WTC11 (cell line): ENCODE measurements around the gene MRPL47.

ENCODE experiments used
- SP1 ChIP-seq: sonication (generic); formaldehyde crosslinking; conservative IDR thresholded peaks from 2 replicates; pipeline ENCODE4 v1.8.1; 2022; ENCODE audit warnings: missing genetic modification reagents
- ZNF532 ChIP-seq: fragments of 250-450 bp; sonication (Bioruptor Pico); IDR thresholded peaks from 2 replicates; pipeline ENCODE4 v1.9.0; 2021; ENCODE audit warnings: mild to moderate bottlenecking, borderline replicate concordance
- ZSCAN18 ChIP-seq: fragments of 250-450 bp; sonication (Bioruptor Pico); IDR thresholded peaks from 2 replicates; pipeline ENCODE4 v2.1.2; 2022; ENCODE audit warnings: mild to moderate bottlenecking, moderate library complexity
- TF ChIP-seq, protein P1 (sequence below): sonication (generic); formaldehyde crosslinking; IDR thresholded peaks from 2 replicates; pipeline ENCODE4 v1.8.1; 2023; ENCODE audit warnings: mild to moderate bottlenecking, missing genetic modification reagents, moderate library complexity
- TF ChIP-seq, protein P2 (sequence below): fragments of 200-600 bp; IDR thresholded peaks from 2 replicates; pipeline ENCODE4 v1.8.0; 2022; ENCODE audit warnings: antibody characterized with exemption
- TF ChIP-seq, protein P3 (sequence below): sonication (generic); formaldehyde crosslinking; IDR thresholded peaks from 2 replicates; pipeline ENCODE4 v1.8.0; 2022; ENCODE audit warnings: mild to moderate bottlenecking, missing genetic modification reagents

- TF ChIP-seq, protein P1, sequence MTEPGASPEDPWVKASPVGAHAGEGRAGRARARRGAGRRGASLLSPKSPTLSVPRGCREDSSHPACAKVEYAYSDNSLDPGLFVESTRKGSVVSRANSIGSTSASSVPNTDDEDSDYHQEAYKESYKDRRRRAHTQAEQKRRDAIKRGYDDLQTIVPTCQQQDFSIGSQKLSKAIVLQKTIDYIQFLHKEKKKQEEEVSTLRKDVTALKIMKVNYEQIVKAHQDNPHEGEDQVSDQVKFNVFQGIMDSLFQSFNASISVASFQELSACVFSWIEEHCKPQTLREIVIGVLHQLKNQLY (CRISPR knock-in tag): no peak
- TF ChIP-seq ZSCAN18 (CRISPR knock-in tag) (no peak), SP1 (peak; percentile 9; the same call in 1 of the 2 replicates), ZNF532 (CRISPR knock-in tag) (no peak)
- TF ChIP-seq, protein P2, sequence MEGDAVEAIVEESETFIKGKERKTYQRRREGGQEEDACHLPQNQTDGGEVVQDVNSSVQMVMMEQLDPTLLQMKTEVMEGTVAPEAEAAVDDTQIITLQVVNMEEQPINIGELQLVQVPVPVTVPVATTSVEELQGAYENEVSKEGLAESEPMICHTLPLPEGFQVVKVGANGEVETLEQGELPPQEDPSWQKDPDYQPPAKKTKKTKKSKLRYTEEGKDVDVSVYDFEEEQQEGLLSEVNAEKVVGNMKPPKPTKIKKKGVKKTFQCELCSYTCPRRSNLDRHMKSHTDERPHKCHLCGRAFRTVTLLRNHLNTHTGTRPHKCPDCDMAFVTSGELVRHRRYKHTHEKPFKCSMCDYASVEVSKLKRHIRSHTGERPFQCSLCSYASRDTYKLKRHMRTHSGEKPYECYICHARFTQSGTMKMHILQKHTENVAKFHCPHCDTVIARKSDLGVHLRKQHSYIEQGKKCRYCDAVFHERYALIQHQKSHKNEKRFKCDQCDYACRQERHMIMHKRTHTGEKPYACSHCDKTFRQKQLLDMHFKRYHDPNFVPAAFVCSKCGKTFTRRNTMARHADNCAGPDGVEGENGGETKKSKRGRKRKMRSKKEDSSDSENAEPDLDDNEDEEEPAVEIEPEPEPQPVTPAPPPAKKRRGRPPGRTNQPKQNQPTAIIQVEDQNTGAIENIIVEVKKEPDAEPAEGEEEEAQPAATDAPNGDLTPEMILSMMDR: no peak
- TF ChIP-seq, protein P3, sequence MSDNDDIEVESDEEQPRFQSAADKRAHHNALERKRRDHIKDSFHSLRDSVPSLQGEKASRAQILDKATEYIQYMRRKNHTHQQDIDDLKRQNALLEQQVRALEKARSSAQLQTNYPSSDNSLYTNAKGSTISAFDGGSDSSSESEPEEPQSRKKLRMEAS (CRISPR knock-in tag): peak; percentile 75
Measured at GRCh38 chr3:179653096-179653797, 48.8 kb upstream of the MRPL47 start.
